Measurements from ENCODE around the gene IFITM5.

The IFITM5 gene

GRCh38 chr11:285894-286220 is 13.5 kb downstream of the IFITM5 start:
- ChIA-PET POLR2A (no interaction called here), CTCF (interaction anchor here (1.0 kb wide), 1 partner anchor 35 kb away, joined by 3 read pairs; no protein-coding TSS in a partner anchor)
- TF ChIP-seq PRDM1 (tag by site-specific recombination; IDR thresholded peaks at IDR 0.05) (0 out of 2 replicates have a peak, but pooled peaks have one; percentile 19), ZBTB49 (tag by site-specific recombination; IDR thresholded peaks at IDR 0.05; ENCODE audit: low read depth) (no peak)
- H3K36me3 ChIP-seq (ENCODE audit: control insufficient read depth in 2 of 2, insufficient read depth in 1 of 2, low read length in 2 of 2), result peaks cover 0 to 1% of the 10 kb centered on the region in 2 experiments; a peak in 1 of 3 replicates
- no peak overlapping the region for H3K4me3 ChIP-seq (ENCODE audit: low read depth, low read length)
- no peak overlapping the region for H3K27ac ChIP-seq (ENCODE audit: extremely low read depth, low read depth, low read length)
- H3K4me1 ChIP-seq (ENCODE audit: control insufficient read depth, insufficient read depth, low read length), result no peaks in the 10 kb centered on the region
- no peaks in the 10 kb centered on the region for H3K9me3 ChIP-seq (ENCODE audit: control insufficient read depth, insufficient read depth, low read depth, low read length)

DNA sequence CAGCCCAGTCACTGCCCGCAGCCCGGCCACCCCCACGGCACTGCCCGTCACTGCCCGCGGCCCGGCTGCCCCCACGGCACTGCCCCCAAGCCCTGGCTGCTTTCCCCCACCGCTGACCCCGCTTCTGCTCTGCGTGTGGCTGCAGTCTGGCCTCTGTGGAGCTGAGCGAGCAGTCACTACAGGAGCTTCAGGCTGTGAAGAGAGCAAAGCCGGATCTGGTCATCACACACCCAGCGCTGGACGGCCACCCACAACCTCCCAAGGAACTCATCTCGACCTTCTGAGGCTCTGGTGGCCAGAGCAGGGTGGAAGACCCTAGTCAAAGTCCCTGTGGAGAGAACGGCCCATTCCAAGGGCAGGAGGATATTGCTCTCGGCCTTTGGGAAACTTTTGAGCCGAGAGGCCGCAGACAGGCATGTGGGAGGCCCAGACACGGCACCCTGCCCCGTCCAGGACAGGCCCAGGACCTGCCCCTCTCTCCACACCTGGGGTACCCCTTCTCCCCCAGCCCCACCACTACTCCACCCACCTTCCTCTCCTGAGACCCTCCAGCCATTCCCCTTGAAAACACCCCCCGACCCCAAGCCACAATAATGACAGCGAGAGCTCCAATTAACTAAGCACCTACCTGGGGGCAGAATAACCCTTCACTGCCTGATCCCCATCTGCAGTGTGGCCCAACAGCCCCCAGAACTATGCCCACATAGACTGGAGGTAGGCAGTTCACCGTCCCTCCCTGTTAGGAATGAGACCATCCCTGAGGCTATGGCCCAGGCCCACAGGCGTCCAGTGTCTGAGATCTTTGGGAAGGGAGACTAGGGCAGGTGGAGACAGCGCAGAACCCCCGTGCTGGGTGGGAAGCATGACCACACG is 14.1 kb downstream of the IFITM5 start:
- H3K9me3 ChIP-seq (ENCODE audit: control insufficient read depth, insufficient read depth, low read depth, low read length), result no peaks in the 10 kb centered on the region
- TF ChIP-seq, protein P1, sequence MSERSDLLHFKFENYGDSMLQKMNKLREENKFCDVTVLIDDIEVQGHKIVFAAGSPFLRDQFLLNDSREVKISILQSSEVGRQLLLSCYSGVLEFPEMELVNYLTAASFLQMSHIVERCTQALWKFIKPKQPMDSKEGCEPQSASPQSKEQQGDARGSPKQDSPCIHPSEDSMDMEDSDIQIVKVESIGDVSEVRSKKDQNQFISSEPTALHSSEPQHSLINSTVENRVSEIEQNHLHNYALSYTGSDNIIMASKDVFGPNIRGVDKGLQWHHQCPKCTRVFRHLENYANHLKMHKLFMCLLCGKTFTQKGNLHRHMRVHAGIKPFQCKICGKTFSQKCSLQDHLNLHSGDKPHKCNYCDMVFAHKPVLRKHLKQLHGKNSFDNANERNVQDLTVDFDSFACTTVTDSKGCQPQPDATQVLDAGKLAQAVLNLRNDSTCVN (tag by site-specific recombination; optimal IDR thresholded peaks at IDR 0.05), result no peak
- TF ChIP-seq ZNF350 (tag by site-specific recombination; IDR thresholded peaks at IDR 0.05) (no peak), SP7 (tag by site-specific recombination; IDR thresholded peaks at IDR 0.05) (no peak), ZSCAN18 (tag by site-specific recombination; IDR thresholded peaks at IDR 0.05) (no peak), ZNF112 (tag by site-specific recombination; IDR thresholded peaks at IDR 0.05) (no peak), ZNF10 (tag by site-specific recombination; IDR thresholded peaks at IDR 0.05) (no peak), HOXD13 (CRISPR knock-in tag; IDR thresholded peaks at IDR 0.05; ENCODE audit: borderline replicate concordance) (no peak), RBAK (tag by site-specific recombination; IDR thresholded peaks at IDR 0.05) (no peak), ZNF704 (tag by site-specific recombination; IDR thresholded peaks at IDR 0.05) (no peak), ZNF391 (tag by site-specific recombination; IDR thresholded peaks at IDR 0.05; ENCODE audit: borderline replicate concordance, low read depth) (no peak), ZNF274 (IDR thresholded peaks at IDR 0.05; ENCODE audit: low read length) (no peak), ZNF274 (tag by site-specific recombination; IDR thresholded peaks at IDR 0.05; ENCODE audit: borderline replicate concordance) (no peak), ZNF280C (tag by site-specific recombination; IDR thresholded peaks at IDR 0.05) (no peak), OVOL3 (tag by site-specific recombination; IDR thresholded peaks at IDR 0.05) (no peak), GLIS1 (tag by site-specific recombination; IDR thresholded peaks at IDR 0.05) (no peak), ZNF324 (tag by site-specific recombination; IDR thresholded peaks at IDR 0.05) (no peak), SCRT2 (tag by site-specific recombination; IDR thresholded peaks at IDR 0.05) (no peak)
- TF ChIP-seq, protein P2, sequence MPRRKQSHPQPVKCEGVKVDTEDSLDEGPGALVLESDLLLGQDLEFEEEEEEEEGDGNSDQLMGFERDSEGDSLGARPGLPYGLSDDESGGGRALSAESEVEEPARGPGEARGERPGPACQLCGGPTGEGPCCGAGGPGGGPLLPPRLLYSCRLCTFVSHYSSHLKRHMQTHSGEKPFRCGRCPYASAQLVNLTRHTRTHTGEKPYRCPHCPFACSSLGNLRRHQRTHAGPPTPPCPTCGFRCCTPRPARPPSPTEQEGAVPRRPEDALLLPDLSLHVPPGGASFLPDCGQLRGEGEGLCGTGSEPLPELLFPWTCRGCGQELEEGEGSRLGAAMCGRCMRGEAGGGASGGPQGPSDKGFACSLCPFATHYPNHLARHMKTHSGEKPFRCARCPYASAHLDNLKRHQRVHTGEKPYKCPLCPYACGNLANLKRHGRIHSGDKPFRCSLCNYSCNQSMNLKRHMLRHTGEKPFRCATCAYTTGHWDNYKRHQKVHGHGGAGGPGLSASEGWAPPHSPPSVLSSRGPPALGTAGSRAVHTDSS (tag by site-specific recombination; IDR thresholded peaks at IDR 0.05), result no peak
- no peak overlapping the region for H3K4me3 ChIP-seq (ENCODE audit: low read depth, low read length)
- no peaks in the 10 kb centered on the region for H3K4me1 ChIP-seq (ENCODE audit: control insufficient read depth, insufficient read depth, low read length)
- POLR2A ChIA-PET, result no interaction called here
- no peaks in the 10 kb centered on the region for H3K36me3 ChIP-seq (ENCODE audit: control insufficient read depth in 2 of 2, insufficient read depth in 1 of 2, low read length in 2 of 2)
- no peak overlapping the region for H3K27ac ChIP-seq (ENCODE audit: extremely low read depth, low read depth, low read length)
- CTCF ChIA-PET, result interaction anchor here (0.7 kb wide), 1 partner anchor 40 kb away, joined by 5 read pairs; no protein-coding TSS in a partner anchor

Measured in HEK293 (cell line).